Epithelial cell of prostate (primary cell): ENCODE data around the gene NECTIN1.

Experiments used
- DNase-seq: peaks from one replicate; pipeline ENCODE4 v3.0.0-alpha.2; 2011; ENCODE audit warnings: low read depth, low spot score
- H3K27ac ChIP-seq: fragments of 450-650 bp; 2 replicates; pipeline ENCODE4 v1.5.1; 2017; ENCODE audit warnings: mild to moderate bottlenecking

NECTIN1 gene

GRCh38 chr11:119626871-119627270 lies 102.1 kb downstream of the NECTIN1 start:
- DNase-seq: no peak
- no peak overlapping the region for H3K27ac ChIP-seq

DNA sequence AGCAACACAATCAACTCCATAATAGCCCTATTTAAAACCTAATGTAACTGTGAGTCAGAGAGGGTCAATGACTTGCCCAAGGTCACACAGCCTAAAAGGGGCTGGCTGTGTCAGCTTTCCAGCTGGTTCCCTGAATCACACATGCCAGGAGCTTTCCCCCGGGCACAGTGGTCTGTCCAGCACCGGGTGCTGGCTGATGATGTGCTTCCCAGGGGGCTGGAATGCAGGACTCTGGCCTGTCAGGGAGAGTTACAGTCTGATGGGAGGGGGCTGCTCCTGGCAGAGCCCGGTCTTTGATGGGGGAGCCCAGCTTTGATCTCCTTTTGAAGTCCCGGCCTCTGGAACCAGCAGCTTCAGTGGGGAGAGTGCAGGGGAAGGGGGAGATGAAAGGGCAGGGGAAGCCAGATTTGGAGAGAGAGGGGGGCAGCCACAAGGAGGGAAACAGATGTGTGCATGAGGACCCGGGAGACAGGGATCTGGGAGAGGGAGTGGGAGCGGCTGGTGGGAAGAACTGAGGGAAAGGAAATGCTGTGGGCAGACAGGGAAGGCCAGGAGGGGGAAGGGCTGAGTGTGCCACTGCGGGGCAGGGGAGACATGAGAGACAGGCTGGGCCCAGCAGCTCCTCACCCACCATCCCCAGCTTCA lies 102.7 kb downstream of the NECTIN1 start:
- no peak for DNase-seq
- H3K27ac ChIP-seq: no peak overlapping the region

DNA sequence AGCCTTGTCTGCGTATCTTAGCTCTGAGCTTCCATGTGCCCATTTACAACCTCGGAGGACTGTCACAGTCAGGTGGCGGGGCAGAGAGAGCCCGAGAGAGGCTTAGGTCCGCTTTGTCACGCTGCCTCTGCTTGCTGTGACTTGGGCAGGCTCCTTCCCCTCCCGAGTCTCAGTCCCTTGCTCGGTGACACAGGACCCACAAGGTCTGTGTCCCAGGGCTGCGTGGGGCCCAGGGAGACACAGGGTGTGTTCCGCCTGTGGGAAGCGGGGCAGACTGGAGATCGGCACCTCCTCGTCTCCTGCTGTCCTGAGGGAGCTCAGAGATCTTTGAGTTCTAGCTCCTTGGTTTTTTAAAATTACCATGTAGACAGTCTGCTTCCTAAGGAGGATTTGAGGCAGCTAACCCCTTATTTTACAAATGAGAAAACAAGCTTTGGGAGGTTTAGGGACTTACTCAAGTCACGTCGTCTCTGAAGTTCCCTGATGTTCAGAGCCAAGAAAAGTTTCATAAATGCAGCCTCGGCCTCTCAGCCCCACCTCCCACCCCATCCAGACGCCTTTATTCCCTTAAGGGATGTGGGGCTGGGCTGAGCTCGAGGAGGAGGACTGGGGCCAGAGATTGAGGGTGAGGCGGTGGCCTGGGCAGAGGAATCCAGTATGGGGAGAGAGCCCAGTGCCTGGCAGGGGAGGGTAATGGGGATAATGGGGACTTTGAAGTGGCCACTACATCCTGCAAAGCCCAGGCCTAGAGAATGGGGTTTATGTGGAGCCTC lies 103.6 kb downstream of the NECTIN1 start:
- DNase-seq: no peak
- no peak overlapping the region for H3K27ac ChIP-seq

- H3K27ac ChIP-seq: no peak overlapping the region
- DNase-seq: no peak
Measured at GRCh38 chr11:119624629-119625028, 104.4 kb downstream of the NECTIN1 start.

GRCh38 chr11:119624102-119624615 lies 104.8 kb downstream of the NECTIN1 start:
- H3K27ac ChIP-seq: no peak overlapping the region
- no peak for DNase-seq

GRCh38 chr11:119623682-119624081 lies 105.3 kb downstream of the NECTIN1 start:
- DNase-seq: no peak
- no peak overlapping the region for H3K27ac ChIP-seq

DNA sequence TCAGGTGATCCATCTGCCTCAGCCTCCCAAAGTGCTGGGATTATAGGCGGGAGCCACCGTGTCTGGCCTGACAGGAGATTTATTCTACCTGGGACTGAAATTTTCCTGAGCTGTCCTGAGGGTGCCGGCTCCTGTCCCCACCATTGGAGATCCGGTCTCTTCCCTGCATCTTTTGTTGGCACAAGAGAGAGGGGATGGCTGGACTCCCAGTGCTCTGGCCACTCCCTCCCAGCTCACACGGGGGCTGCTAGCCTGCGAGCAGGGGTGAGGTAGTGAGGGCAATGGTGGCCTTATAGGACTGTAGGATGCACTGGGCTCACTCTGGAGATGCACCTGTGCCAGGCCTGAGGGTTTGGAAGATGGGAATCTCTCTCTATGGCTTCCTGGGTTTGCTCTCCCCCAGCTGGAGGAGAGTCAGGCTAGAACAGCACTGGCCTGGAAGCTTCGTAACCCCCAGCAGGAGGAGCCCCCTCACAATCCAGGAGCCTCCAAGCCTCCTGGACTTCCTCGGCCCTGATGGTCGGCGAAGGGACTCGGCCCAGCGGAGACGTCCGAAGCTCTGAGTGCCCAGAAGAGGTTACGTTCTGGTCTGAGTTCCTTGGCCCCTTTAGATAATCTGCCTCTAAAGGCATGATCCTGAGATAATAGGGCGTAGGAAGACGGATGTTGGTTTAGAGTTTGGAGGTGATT lies 106.4 kb downstream of the NECTIN1 start:
- no peak overlapping the region for H3K27ac ChIP-seq
- DNase-seq: no peak

- DNase-seq: no peak
- no peak overlapping the region for H3K27ac ChIP-seq
Measured at GRCh38 chr11:119619665-119620064, 109.3 kb downstream of the NECTIN1 start.

- no peak for DNase-seq
- no peak overlapping the region for H3K27ac ChIP-seq
Measured at GRCh38 chr11:119618208-119618909, 110.6 kb downstream of the NECTIN1 start.

DNA sequence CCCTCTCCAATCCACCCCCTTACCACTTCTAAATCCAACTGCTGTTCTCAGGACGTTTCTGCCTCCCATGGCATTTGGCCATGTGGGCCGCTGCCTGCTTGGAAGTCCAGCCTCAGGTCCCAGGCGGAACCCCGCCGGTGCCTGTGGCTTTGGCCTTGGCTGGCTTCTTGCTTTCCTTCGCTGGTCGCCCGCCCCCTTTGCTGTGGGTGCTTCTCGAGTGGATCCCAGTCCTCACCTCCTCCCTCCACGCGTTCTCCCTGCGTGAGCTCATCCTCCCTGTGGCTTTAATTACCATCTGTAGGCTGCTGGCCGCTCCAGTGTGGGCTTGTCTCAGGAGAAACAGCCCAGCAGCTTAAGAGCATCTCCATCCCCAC lies 111.7 kb downstream of the NECTIN1 start:
- no peak for DNase-seq
- no peak overlapping the region for H3K27ac ChIP-seq

DNA sequence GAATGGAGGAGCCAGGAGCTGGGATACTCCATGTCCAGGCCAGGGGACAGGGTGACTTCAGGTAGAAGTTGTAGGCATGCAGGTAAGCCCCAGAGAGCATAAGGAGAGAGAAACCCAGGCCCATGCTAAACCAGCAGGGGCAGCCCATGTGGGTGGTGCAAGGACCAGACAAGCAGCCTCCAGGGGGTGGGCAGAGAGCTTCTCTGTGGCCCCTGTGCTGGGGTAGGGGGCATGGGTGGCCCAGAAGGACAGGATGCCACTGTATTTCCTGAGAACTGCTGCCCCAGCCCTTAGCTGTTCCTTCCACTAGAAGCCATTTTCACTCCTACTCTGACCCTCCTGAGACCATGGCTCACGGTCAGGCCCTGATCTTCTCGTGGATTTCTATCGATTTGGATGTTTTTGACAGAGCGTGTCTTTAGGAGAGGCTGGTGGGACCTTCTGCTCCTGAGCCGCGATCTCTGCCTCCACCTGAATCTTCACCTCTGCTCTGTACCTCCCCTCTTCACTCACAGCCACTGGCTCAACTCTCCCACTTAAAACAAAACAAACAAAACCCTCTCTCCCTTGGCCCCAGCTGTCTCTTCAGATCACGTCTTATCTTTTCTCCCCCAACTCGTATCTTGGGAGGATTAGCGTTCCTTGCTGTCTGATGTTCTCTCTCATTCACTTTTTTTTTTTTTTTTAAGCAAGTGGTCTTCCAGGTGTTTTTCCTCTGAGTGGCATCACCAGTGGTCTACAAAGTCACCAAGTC lies 112.2 kb downstream of the NECTIN1 start:
- DNase-seq: no peak
- H3K27ac ChIP-seq: peak overlapping the region; percentile 79

GRCh38 chr11:119615882-119616196 lies 113.2 kb downstream of the NECTIN1 start:
- peak overlapping the region; percentile 79 for H3K27ac ChIP-seq

GRCh38 chr11:119615003-119615881 lies 113.8 kb downstream of the NECTIN1 start:
- peak overlapping the region; percentile 79 for H3K27ac ChIP-seq

More at GRCh38 chr11:119615882-119616196, 113.2 kb downstream of the NECTIN1 start:
- peak; percentile 10 for DNase-seq

GRCh38 chr11:119614222-119615002 lies 114.6 kb downstream of the NECTIN1 start:
- H3K27ac ChIP-seq: no peak overlapping the region
- no peak for DNase-seq

More at GRCh38 chr11:119615003-119615881, 113.8 kb downstream of the NECTIN1 start:
- DNase-seq: peak; percentile 48

GRCh38 chr11:119612814-119613213 lies 116.2 kb downstream of the NECTIN1 start:
- no peak overlapping the region for H3K27ac ChIP-seq
- DNase-seq: no peak

- H3K27ac ChIP-seq: no peak overlapping the region
- DNase-seq: no peak
Measured at GRCh38 chr11:119610836-119611426, 118.1 kb downstream of the NECTIN1 start.

GRCh38 chr11:119608781-119609180 lies 120.2 kb downstream of the NECTIN1 start:
- no peak overlapping the region for H3K27ac ChIP-seq
- no peak for DNase-seq

DNA sequence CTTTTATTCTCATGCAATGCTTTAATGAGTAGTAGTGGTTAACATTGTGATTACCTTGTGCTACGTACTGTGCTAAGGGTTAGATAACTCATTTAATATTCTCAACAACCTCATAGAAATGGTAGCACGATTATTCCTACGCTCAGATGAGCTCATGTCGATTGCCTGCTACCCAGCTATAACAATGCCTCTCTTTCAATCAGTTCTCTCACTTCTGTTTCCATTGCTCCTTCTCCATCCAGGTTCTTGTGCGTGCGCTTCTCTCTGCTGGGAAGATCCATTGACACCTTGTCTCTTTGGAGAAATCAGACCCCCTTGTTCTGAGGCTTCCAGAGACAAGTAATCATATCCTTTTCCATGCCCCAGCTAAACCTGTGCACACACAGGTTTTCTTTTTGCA lies 120.8 kb downstream of the NECTIN1 start:
- no peak for DNase-seq
- H3K27ac ChIP-seq: no peak overlapping the region
